HG03025 (cell line): Measurements from ENCODE around the gene FHIP1A.

Experiments used
- ATAC-seq: cut with Tn5 transposase; IDR thresholded peaks from one replicate; pipeline ENCODE4 v1.9.1; 2021; ENCODE audit warnings: mild to moderate bottlenecking, moderate library complexity; ENCODE audit not compliant: unreplicated experiment, low FRiP score

Gene FHIP1A

DNA sequence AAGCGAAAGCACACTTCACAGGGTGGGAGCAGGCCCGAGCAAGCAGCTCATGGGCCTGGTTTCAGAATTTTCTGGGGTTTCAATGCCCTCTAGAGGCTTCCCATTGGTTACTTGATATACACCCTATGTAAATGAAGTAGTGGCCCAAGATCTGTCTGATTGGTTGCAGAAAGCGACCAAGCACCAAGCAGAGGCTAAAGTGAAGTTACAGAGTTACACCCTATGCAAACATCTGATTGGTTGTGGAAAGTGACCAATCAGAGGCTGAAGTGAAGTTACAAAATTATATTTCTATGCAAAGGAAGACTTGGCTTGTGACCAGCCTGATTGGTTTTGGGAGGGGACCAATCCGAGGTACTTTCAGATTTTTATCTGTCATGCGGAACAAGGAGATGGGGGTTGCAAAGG is 8.2 kb downstream of the FHIP1A start:
- ATAC-seq, result no peak

DNA sequence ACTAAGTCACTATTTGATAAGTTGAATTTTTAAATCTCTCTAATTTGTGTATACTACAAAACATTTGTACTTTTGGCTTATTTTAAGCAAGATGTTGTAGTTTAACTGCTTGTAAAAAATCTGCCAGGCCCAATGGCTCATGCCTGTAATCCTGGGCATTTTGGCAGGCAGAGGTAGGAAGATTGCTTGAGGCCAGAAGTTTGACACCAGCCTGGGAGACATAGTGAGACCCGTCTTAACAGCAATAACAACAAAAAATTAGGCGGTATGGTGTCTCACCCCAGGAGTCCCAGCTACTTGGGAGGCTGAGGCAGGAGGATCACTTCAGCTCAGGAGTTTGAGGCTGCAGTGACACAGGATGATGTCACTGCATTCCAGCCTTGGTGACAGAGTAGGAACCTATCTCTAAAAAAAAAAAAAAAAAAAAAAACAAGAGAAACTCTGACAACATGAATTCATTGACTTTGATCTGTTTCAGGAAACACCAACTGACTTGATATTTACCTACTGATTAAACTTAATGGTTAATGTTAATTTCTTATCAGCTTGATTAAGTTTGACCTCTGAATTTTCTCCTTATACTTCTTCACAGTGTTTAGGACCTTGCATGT is 8.9 kb downstream of the FHIP1A start:
- ATAC-seq, result no peak

DNA sequence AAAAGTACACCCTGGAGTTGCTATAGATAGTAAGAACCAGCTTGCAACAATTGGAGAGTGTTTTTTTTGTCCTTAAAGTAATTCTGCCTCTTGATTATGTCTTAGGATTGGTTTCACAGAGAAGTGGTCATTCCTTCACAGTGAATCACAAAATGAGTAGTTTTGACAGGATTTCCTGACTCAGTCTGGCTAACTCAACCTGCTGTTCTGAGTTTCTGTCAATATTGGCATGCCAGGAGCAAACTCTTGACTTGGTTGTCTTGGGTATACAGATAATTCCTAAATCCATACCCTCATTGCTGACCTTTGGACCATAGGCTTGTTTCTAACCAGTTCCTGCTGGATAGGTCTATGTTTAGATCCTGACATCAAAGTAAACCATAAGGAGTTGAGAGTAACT is 9.4 kb downstream of the FHIP1A start:
- ATAC-seq, result no peak

DNA sequence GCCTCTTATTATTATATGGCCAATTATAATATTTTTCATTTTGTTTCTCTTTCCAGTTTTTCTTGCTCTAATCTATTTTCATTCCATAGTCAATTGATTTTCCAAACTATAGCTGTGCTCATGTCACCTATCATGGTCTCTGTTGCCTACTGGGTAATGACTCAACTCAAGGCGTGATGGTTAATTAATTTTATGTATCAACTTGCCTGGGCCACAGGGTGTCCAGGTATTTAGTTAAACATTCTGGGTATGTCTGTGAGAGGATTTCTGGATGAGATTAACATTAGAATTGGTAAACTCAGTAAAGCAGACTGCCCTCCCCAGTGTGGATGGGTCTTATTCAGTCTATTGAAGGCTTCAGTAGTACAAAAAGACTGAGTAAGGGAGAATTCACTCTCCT is 9.9 kb downstream of the FHIP1A start:
- ATAC-seq, result no peak

DNA sequence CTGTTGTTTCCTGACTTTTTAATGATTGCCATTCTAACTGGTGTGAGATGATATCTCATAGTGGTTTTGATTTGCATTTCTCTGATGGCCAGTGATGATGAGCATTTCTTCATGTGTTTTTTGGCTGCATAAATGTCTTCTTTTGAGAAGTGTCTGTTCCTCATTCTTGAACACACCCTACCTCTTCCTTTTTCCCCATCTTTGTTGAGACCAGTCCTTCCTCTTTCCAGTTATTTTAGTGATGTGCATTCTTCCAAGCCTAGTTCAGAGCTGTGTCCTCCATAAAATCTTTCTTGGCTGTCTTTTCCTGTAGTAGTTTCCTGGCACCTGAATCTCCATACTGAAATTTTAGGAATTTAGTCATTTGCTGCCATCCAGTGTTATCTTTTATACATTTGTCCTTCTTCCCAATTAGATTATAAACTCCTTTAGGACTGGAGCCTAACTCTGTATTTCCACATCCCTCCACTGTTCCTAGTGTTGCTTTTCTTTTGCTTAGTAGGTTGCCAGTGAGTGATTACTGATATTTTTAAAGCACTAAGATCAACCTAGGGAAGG is 11.4 kb downstream of the FHIP1A start:
- no peak for ATAC-seq

DNA sequence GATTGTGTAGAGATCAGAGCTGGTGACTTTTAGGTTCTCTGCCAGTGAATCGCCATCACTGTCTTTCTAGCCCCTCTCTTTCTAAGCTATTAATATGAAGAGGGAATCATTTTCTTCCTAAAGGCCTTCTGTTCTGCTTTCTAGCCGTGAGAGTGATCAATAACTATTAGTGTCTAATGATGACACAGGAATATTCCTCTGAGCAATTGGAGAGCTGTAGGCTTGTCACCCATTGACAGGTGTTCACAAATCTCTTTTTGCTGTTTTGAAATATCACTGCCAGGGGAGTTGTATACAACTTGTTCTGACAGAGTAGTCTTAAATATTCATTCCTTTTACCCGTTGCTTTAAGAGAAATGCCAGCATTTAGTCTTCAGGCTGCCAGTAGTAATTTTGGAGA is 13.9 kb downstream of the FHIP1A start:
- no peak for ATAC-seq

DNA sequence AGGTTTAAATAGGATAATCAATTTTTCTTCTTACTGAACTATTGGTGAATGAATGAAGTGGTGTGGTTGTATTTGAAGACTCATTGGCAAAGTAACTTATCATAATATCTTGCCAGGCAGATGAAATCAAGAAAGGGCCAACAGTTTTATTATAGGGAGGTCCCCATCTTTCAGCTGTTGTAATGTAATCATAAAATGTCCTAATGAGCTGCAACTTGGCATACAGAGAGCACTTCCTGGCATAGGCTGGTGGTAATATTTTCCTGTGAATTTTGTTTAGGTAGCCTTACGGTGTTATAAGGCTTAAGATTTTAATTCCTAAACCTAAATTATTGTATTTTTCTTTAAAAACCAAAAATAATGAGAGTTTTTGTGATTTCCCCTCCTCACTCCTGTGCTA is 17.5 kb downstream of the FHIP1A start:
- no peak for ATAC-seq

DNA sequence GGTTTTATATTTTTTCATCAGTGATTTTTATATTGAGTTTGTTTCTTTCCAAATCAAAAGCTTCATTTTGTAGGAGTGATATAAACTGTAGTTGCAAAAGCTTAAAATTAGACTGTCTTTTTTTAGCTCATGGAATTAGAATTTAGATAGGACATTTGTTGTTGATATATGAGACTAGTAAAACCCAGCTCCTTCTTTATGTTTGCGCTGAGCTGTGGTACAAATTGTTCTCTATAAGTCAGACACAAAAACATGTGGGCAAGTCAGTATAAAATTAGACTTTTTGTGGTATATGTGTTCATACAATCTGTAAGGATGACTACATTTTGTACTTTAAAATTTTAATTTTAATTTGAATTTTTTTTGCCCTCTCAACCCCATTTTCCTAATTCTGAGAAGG is 18.3 kb downstream of the FHIP1A start:
- no peak for ATAC-seq

DNA sequence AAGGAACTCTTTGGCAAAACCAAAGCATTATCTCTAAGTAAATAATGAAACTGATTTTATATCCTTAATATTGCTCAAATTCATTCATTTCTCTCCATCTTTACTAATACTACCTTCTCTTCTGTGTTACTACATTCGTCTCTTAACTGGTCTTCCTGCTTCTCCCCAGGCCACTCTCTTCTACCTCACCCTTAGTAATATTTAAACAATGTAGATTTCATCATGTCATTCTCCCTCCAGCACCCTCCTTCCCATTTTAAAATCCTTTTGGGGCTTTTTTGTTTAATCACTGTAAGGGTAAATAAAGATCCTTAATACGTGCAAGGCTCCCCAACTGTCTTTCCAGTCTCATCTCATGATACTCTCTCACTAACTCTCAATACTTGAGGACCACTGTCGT is 19.4 kb downstream of the FHIP1A start:
- ATAC-seq, result no peak

DNA sequence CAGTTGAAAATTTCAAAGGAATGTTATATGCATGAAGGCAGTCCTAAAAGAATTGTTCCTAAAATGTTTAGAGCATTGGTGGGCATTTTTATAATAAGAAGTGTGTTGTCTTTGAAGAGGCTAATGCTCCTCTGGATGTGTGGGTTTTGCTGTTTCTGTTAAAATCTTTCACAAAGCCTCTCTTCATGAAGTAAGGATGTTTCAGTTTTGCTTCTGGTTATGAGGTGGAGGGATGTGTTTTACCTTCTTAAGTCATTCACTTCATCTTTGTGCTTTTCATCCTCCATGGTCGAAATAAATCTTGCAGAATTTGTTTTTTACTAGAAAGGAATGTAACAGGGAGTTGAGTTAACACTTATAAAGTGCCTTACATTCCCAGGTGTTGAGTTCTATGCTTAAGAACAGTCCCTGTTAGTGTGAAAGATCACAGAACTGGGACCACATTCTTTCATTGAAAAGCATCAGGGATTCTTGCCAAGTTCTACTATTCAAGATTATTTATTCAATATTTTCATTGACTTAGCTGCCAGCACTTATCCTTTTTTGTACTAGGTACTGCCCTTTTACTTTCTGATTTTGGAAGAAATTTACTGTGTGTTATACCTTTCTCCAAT is 21.1 kb downstream of the FHIP1A start:
- ATAC-seq, result peak; percentile 77

DNA sequence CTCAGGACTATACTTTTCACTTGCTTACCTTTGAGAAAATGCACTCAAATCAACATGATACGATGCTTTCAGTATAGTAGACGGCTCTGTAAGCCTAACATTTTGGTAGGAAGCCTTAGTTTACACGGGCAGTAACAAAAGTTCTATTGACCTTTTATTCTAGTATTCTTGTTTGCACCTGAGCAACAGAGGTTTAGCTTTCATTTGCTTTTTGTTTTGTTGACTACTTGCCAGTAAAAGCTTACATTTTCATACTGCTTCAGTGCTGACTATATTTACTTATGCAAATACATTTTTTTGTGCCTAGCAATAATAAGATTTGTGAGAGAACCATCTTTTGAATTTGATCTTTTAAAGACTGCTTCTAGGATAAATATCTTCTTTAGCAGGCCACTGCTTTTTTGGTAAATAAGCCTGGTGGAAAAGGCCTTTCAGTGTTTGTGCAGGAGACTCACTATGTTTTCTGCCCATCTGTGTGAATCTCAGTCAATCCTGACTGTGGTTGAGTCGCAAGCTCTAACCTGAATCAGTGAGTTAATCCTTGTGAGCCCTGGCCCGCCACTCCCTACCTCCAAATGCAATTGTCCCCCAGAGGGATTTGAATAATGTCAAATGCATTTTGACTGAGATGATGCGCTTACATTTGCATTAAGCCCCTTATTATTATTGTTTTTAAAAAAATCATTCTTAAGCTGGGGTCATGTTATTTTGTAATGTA is 21.9 kb downstream of the FHIP1A start:
- no peak for ATAC-seq

DNA sequence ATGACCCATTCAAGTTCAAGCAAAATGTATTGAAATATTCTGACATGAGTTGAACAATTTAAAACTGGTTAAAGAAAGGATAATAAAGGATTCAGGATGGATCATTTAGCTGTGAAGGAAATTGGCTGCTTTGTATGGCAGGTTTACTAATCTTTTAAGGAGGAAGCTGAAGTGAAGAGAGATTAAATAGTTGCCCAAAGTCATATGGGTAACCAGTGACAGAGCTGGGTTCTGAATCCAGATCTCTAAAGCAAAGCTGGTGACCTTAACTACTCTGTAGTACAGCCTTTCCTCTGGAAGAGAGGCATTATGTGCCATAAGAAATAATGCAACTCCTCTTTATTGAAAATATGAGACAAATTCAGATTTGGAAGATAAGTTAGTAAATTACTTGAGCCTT is 22.8 kb downstream of the FHIP1A start:
- no peak for ATAC-seq

DNA sequence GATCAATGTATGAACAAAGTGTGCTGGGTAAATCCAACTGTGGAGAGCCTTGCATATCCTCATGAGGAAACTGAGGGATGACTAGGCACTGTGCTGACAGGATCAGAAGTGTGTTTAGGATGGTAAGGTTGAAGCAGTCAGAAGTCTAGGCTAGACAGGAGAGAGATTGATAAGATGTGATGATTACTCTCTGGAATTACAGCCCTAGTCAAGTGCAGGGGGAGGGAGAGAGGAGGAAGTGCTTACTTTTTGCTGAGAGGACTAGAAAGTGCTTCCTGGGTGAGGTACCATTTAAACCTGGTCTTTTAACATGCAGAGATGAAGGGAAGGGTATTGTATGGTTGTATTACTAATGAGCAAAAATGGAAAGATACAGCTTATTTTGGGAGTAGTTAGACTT is 23.7 kb downstream of the FHIP1A start:
- ATAC-seq, result no peak

DNA sequence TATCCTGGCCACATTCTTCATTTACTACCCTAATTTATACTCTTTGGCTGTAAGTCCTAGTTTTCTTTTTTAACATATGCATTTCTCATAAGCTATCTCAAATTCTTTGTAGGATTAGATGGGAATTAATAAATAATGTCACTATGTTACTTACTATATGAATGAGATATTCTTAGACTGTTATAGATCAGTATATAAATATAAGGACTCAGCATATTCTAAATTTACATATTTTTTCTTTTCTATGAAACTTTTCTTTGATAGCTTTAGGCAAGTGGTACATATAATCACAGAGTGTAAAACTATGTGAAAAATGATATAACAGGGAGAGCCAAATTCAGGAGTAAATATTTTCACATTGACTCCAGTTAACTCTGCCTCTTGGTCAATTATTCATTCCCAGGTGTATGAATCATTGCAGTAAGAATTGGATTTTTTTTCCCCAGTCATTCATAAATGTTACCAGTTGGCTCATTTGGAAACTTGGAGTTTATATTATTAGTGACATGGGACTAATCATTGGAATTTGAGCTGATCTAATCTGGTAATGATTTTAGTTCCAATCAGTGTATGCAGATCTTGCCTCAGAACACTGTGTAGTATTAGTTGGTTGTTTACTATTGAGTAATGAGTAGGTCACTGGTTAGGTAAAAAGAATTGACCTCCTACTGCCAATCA is 25.3 kb downstream of the FHIP1A start:
- no peak for ATAC-seq

DNA sequence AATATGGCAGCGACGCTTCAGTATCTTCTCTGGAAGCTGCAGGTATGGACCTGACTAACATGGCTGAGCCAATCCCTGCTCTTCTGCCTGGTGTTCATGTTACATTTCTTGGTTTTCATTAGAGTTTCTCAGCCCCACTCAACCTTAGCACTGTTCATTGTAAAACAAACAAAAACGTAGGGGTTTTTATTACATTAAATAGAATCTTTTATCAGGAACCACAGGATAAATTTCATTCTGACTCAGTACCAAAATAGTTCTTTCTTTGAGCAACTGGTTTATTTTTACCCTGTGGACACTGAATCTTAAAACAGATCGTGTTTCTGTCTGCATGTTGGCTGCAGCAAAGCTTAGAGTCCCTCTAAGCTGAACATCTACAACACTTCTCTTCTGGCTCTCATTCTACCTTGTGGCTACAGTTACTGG is 27.1 kb downstream of the FHIP1A start:
- no peak for ATAC-seq

DNA sequence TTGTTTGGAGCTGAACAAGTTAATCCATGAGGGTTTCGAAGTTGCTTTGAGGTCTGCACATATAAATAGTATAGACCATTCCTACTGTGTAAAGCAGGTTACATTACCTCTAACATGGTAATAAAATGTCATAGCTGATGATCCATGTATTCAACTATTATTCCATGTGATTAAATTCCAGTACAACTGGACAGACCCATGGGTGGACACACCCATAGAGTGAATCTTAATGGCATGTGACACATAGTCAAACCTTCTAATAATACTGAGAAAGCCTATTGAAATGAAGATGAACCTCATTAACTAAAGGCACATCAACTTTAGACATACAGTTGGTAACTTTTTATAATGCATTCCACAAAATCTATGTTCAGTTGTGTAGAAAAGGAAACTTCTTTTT is 28.5 kb downstream of the FHIP1A start:
- ATAC-seq, result no peak

DNA sequence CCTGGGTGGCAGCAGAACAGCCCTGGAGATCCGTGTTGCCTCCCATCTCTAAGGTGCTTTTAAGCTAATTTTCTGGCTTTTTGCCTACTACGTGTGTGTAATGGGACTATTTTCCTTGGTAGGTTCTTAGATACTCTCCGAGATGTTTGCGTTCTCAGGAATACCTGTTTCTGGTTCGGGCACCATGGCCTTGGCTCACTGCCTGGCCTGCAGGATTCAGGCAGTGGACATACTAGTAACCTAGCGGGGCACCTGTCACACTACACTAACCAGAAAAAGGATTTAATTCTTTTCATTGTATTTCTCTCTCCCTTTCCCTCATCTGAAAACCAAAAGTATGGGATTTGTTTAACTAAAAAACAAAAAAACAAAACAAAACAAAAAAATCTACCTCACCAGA is 29.2 kb downstream of the FHIP1A start:
- no peak for ATAC-seq

DNA sequence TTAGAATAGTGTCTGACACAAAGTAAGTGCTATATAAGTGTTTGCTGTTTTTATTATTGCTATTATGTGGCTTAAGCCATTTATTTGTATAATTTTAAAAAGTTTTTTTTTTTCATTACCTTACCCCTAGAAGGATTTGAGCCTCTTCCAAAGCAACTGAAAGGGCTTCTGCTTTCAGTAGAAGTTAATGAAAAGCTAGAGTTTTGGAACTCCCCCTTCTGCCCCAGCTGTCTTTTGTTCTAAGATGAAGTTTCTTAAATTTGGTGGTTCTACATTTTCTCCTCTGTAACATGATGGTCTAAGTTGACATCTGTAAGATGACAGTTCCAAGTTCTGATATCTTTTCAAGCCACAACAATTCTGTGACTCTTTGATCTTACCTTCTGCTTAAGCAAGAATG is 30.3 kb downstream of the FHIP1A start:
- no peak for ATAC-seq

DNA sequence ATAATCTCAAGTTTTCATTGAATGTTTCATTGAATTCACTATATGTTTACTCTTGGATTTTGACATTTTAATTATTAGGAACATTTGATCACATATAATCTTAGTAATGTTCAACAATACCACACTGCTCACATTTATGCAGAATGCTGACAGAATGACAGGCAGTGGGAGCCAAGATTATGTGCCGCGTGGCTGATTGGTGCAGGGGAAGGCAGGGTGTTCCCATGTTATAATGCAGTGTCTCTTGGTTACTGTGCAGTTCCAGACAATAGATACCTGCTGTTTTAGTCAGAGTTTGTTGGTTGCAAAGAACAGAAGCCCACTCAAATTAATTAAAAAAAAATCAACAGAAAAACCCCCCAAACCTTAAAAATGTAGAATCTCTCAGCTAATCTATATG is 33.0 kb downstream of the FHIP1A start:
- ATAC-seq, result no peak

DNA sequence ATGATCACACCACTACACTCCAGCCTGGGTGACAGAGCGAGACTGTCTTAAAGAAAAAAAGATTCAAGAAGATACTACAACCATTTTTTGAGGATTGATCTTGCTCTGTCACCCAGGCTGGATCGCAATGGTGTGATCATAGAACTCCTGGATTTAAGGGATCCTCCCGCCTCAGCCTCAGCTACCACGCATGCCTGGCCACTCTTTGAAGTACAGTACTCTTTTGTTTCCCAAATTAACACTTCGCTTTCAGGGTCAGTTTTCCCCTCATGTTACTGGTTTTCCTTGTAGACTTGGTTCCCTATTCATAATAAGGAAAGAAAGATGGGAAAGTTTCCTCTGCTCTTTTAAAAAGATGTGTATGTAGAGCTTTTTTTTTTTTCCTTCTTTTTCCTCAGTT is 34.3 kb downstream of the FHIP1A start:
- ATAC-seq, result no peak

DNA sequence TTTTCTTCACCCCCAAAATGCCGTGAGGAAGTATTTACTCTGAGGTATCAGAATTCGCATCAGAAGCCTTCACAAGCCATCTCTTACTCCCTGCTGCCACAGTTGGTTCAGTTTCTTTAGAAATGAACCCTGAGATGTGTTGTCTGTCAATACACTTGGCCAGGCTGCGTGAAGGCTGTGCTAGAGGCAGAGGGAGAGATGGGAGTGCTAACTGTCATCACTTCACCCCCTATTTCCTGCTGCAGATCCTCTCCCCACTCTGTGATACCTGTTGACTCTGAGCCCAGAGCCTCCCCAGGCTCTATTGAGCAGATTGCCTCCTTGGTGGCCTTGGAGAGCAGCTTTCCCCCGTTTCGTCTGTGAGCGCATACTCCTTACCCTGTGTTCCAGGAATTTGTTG is 34.8 kb downstream of the FHIP1A start:
- ATAC-seq, result no peak
